H1 (cell line): ENCODE measurements around the gene TTC24. TPM values are rescaled to one million over a fixed set of nuclear protein-coding genes. Genes with fewer than 3 reads are reported as not detected.

Source experiments
- CBX5 ChIP-seq: fragments of 300-800, 300-1000 bp; sonication (generic); IDR thresholded peaks from 2 replicates; pipeline ENCODE4 v1.7.1; 2016; ENCODE audit warnings: antibody characterized with exemption, low read length, low read depth
- CHD2 ChIP-seq: IDR thresholded peaks from 2 replicates; pipeline ENCODE4 v1.6.1; 2012; ENCODE audit warnings: low read length, improper control_type of control experiment
- CTBP2 ChIP-seq: IDR thresholded peaks from 2 replicates; pipeline ENCODE4 v1.7.0; 2011; ENCODE audit warnings: borderline replicate concordance, mild to moderate bottlenecking, moderate library complexity, mixed read lengths, low read length; ENCODE audit not compliant: insufficient read depth, insufficient read length
- SUZ12 ChIP-seq: fragments of 200-600 bp; sonication (generic); IDR thresholded peaks from 2 replicates; pipeline ENCODE4 v1.6.1; 2012; ENCODE audit warnings: mild to moderate bottlenecking, inconsistent platforms, low read length, moderate library complexity, mixed read lengths
- ZNF274 ChIP-seq: IDR thresholded peaks from 2 replicates; pipeline ENCODE4 v1.7.0; 2012; ENCODE audit warnings: low read length, borderline replicate concordance; ENCODE audit errors: extremely low read depth
- polyA plus RNA-seq, 7 experiments: library from polyadenylated mRNA; depleted of rRNA in 3 of 7; stranded (reverse) in 5 of 7; unstranded in 2 of 7; fragments of >200 nt in 5 of 7; fragments of 200-250 nt in 2 of 7; gene quantifications; 1 replicate in 5 of 7; 2 replicates in 1 of 7; 4 replicates in 1 of 7; pipeline versions ENCODE4 v1.2.1 to v1.2.3, GENCODE V29; 2011 to 2013; ENCODE audit warnings: missing spikeins in 2 of 7, mixed read lengths in 2 of 7
- total RNA-seq: library from RNA; stranded (reverse); fragmentation: NEBNext Ultra II Directional; extraction: Animal tissue kit (Norgen Biotek cat#: 25700); gene quantifications from 2 replicates; pipeline ENCODE4 v1.2.1, GENCODE V29; 2021

TTC24 gene
- total and polyA plus RNA-seq, 2 of the 8 experiments (the other 6 are each of a cell fraction or from before 2014, with no cell fraction given), result 0.08 TPM; not detected in 1

- TF ChIP-seq CTBP2 (no peak), CHD2 (no peak), CBX5 (no peak), SUZ12 (no peak), ZNF274 (no peak)
Measured at GRCh38 chr1:156591181-156591431, 11.6 kb downstream of the TTC24 start (continued).
